Stimulated activated CD4-positive, alpha-beta T cell treated with anti-CD3 and anti-CD28 coated beads, Interleukin-4, amount 100 ng/mL, for 1 hour (primary cell): Measurements from ENCODE around the gene OPCML.

Experiments used
- DNase-seq: peaks from one replicate; pipeline ENCODE4 v3.0.0-alpha.2; 2020

The OPCML gene

DNA sequence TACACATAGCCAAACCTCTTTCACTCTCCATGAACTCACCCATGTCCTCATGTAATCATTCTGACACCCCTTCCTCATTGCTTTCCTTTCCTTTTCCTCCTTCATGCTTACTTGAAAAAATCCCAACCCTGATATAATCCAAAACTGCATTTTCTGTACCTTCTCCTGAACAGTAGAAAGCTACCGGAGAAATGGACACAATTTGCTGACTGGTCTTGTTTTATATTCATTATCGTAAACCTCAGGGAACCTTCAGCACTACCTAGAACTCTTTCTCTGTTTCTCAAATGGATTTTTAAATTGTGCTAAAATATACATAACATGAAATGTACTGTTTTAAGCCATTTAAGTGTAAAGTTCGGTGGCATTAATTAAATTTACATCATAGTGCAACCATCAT is 1165.0 kb downstream of the OPCML start:
- DNase-seq = no peak

DNA sequence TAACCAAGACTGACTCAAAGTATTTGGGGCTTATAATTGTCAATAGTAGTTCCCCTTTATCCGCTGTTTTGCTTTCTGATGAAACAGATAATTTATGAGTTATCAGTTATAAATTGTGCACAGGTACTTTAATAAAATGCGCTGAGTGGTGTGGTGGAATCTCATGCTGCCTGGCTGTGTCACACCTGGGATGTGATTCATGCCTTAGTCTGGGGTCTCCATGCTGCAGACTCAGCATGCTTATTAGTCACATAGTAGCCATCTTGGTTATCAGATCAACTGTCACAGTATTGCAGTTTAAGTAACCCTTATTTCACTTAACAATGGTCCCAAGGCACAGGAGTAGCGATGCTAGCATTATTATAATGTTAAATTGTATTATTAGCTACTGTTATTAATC is 1166.7 kb downstream of the OPCML start:
- DNase-seq = no peak
